Sciatic nerve (tissue), 2 donors: ENCODE results near the gene MLF1. TPM values are rescaled to one million over a fixed set of nuclear protein-coding genes. Genes with fewer than 3 reads are reported as not detected.
A peak's percentile ranks its signal among the peaks of the same experiment; 100 is the strongest.
"Not testable (repeated sequence)": the region's sequence is repeated elsewhere in the genome, so short reads cannot be mapped to it uniquely, and the experiment has no call there.

Experiments
- ATAC-seq: fragments of 200-7000 bp; cut with Tn5 transposase; one replicate; pipeline ENCODE4 v1.9.1; 2020; ENCODE audit warnings: mild to moderate bottlenecking, moderate library complexity
- DNase-seq: peaks from one replicate; pipeline ENCODE4 v3.0.0-alpha.2; 2020; ENCODE audit warnings: low spot score
- intact Hi-C: fragments of 100-400 bp; cut with DNase I; formaldehyde crosslinking; loops from one replicate; pipeline ENCODE4 v1.14.2; 2022
- total RNA-seq: library from RNA; stranded (reverse); fragmentation: NEBNext Ultra II Directional; extraction: Animal tissue kit (Norgen Biotek cat#: 25700); gene quantifications from one replicate; pipeline ENCODE4 v1.2.1, GENCODE V29; 2021
- donor health status: DM: no; HTN: no; CAD: no.
- donor health status: DM: no; HTN: no; CAD: no.

The MLF1 gene
- total RNA-seq: 21.1 TPM

GRCh38 chr3:158570999-158571702 lies at the start of gene MLF1:
Gene MLF1 (plus strand): TSS chr3:158571194. CDS start chr3:158571301, 107 bp downstream.
- DNase-seq: peak; percentile 99
- intact Hi-C loops: no loop called here
- ATAC-seq: peak; percentile 100

- intact Hi-C loops: no loop called here
These were observed 48.5 kb upstream of the MLF1 start for GRCh38 chr3:158522221-158523136.

GRCh38 chr3:158528076-158528674 lies 42.8 kb upstream of the MLF1 start:
- DNase-seq: no peak
- no peak for ATAC-seq
- intact Hi-C loops: no loop called here

More at GRCh38 chr3:158522221-158523136, 48.5 kb upstream of the MLF1 start:
- ATAC-seq (no peak), DNase-seq (no peak)

- DNase-seq (no peak), ATAC-seq (no peak)
- intact Hi-C loops: no loop called here
These were observed 39.7 kb upstream of the MLF1 start for GRCh38 chr3:158531334-158531733.

GRCh38 chr3:158532099-158532734 lies 38.8 kb upstream of the MLF1 start:
- intact Hi-C loops: no loop called here
- DNase-seq (no peak), ATAC-seq (no peak)

- intact Hi-C loops: no loop called here
- ATAC-seq (no peak), DNase-seq (no peak)
These were observed 35.1 kb upstream of the MLF1 start for GRCh38 chr3:158535918-158536317.

GRCh38 chr3:158539414-158540014 lies 31.5 kb upstream of the MLF1 start:
- intact Hi-C loops: no loop called here
- no peak for ATAC-seq
- DNase-seq: no peak

GRCh38 chr3:158540066-158540465 lies 30.9 kb upstream of the MLF1 start:
- ATAC-seq (no peak), DNase-seq (no peak)
- intact Hi-C loops: no loop called here

- no peak for DNase-seq
- ATAC-seq: no peak
- intact Hi-C loops: loop anchor here (5.0 kb wide), 1 partner anchor 771 kb away; no protein-coding TSS in a partner anchor
These were observed 22.3 kb upstream of the MLF1 start for GRCh38 chr3:158548691-158549090.

GRCh38 chr3:158549938-158550337 lies 21.1 kb upstream of the MLF1 start:
- intact Hi-C loops: loop anchor here (5.0 kb wide), 1 partner anchor 773 kb away; no protein-coding TSS in a partner anchor
- not testable (repeated sequence) for DNase-seq, ATAC-seq

GRCh38 chr3:158552124-158552523 lies 18.9 kb upstream of the MLF1 start:
- DNase-seq (no peak), ATAC-seq (no peak)
- intact Hi-C loops: no loop called here

GRCh38 chr3:158559504-158559903 lies 11.5 kb upstream of the MLF1 start:
- DNase-seq (no peak), ATAC-seq (no peak)
- intact Hi-C loops: no loop called here

- DNase-seq (no peak), ATAC-seq (no peak)
These were observed 10.0 kb upstream of the MLF1 start for GRCh38 chr3:158560979-158561378.

GRCh38 chr3:158562674-158563073 lies 8.3 kb upstream of the MLF1 start:
- intact Hi-C loops: no loop called here
- ATAC-seq: no peak
- DNase-seq: no peak

More at GRCh38 chr3:158560979-158561378, 10.0 kb upstream of the MLF1 start:
- intact Hi-C loops: no loop called here

GRCh38 chr3:158563076-158563475 lies 7.9 kb upstream of the MLF1 start:
- no peak for ATAC-seq
- DNase-seq: no peak
- intact Hi-C loops: no loop called here

GRCh38 chr3:158565076-158565475 lies 5.9 kb upstream of the MLF1 start:
- no peak for ATAC-seq
- no peak for DNase-seq
- intact Hi-C loops: no loop called here

- no peak for DNase-seq
- intact Hi-C loops: no loop called here
- no peak for ATAC-seq
These were observed 2.2 kb upstream of the MLF1 start for GRCh38 chr3:158568784-158569183.

- no peak for DNase-seq
- ATAC-seq: no peak
- intact Hi-C loops: no loop called here
These were observed 1.2 kb upstream of the MLF1 start for GRCh38 chr3:158569794-158570193.
